SH-SY5Y (cell line): ENCODE data around the gene CTSD.

Experiments used
- GATA2 ChIP-seq: IDR thresholded peaks from 2 replicates; pipeline ENCODE4 v1.6.1; 2011; ENCODE audit warnings: mild to moderate bottlenecking, low read depth, low read length
- GATA3 ChIP-seq: IDR thresholded peaks from 2 replicates; pipeline ENCODE4 v1.6.1; 2011; ENCODE audit warnings: low read depth, mild to moderate bottlenecking, low read length, moderate library complexity

DNA sequence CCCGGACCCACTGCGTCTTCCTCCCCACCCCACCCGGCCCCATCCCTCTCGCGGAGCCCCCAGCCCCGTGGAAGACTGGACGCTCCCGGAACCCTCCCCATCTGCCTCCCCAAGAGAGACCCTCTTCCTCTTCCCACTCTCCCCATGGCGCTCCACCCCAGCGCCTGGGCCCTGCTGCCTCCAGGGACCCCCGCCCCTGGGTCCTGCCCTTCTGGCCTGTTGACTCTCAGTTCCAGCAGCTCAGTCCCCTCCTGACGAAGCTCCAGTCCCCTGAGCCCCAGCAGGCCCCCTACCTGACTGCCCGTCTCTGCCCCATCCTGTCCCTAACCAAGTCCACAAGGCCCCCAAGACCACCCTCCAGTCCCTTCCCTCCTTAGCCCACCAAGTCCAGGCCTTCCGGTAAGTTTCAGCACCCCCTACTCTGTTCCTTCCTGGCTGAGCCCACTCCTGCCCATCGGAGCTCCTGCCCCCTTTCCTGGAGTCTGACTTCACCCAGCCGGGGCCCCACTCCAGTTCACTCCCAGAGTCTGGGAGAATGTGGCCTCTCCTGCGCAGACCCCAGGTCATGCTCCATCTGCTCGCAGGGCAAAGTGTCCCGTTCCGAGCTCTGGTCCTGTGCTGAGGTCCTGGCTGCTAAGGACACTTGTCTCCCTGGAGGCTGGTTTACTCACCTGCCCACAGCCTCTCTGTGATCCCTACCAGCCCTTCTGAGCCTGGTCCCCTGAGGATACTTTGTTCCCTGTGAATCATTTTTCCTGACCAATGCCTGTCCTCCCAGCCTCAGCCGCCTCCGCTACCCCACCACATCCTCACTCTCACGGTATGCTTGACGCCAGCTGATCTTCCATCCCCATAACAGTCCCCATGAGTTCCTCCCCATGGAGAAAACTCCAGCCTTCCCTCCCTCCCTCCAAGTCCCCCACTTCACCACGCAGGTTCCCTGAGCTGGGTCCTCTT lies 14.1 kb downstream of the CTSD start:
- TF ChIP-seq GATA2 (no peak), GATA3 (no peak)
